ENCODE results near the gene ZFP92. TPM values are rescaled to one million over a fixed set of nuclear protein-coding genes. Genes with fewer than 3 reads are reported as not detected.

Gene ZFP92
- total RNA-seq, 1 donor from 2014 or later = 1.0 TPM

- Histone ChIP-seq H3K4me3 (ENCODE audit: low read length in 3 of 3) (no peak overlapping the region), H3K4me1 (ENCODE audit: control insufficient read depth in 3 of 3, insufficient read depth in 3 of 3, low read length in 3 of 3) (peaks cover 0 to 10% (median 9%) of the 10 kb centered on the region in 3 donors), H3K27me3 (ENCODE audit: control insufficient read depth in 3 of 3, insufficient read depth in 3 of 3, low read length in 3 of 3) (peaks cover 7 to 25% (median 9%) of the 10 kb centered on the region in 3 donors), H3K9ac (ENCODE audit: low read depth in 1 of 3, low read length in 3 of 3) (no peak overlapping the region), H3K36me3 (ENCODE audit: control insufficient read depth in 3 of 3, insufficient read depth in 3 of 3, low read length in 3 of 3) (no peaks in the 10 kb centered on the region), H3K27ac (ENCODE audit: low read depth, low read length) (peak overlapping the region; percentile 12), H3K9me3 (ENCODE audit: control insufficient read depth in 3 of 3, low read length in 3 of 3) (no peaks in the 10 kb centered on the region)
These were observed 3.7 kb downstream of the ZFP92 start for GRCh38 chrX:153414856-153415510.

- no peak overlapping the region for H3K9ac ChIP-seq (ENCODE audit: low read depth in 1 of 3, low read length in 3 of 3)
- no peaks in the 10 kb centered on the region for H3K9me3 ChIP-seq (ENCODE audit: control insufficient read depth in 3 of 3, low read length in 3 of 3)
- peaks cover 3 to 24% (median 6%) of the 10 kb centered on the region in 3 donors for H3K27me3 ChIP-seq (ENCODE audit: control insufficient read depth in 3 of 3, insufficient read depth in 3 of 3, low read length in 3 of 3)
- no peak overlapping the region for H3K4me3 ChIP-seq (ENCODE audit: low read length in 3 of 3)
- H3K27ac ChIP-seq (ENCODE audit: low read depth, low read length) = no peak overlapping the region
- H3K4me1 ChIP-seq (ENCODE audit: control insufficient read depth in 3 of 3, insufficient read depth in 3 of 3, low read length in 3 of 3) = peaks cover 0 to 8% (median 8%) of the 10 kb centered on the region in 3 donors
- H3K36me3 ChIP-seq (ENCODE audit: control insufficient read depth in 3 of 3, insufficient read depth in 3 of 3, low read length in 3 of 3) = no peaks in the 10 kb centered on the region
These were observed 5.6 kb downstream of the ZFP92 start for GRCh38 chrX:153416781-153417450.

- Histone ChIP-seq H3K9me3 (ENCODE audit: control insufficient read depth in 3 of 3, low read length in 3 of 3) (no peaks in the 10 kb centered on the region), H3K4me1 (ENCODE audit: control insufficient read depth in 3 of 3, insufficient read depth in 3 of 3, low read length in 3 of 3) (peaks cover 0 to 6% (median 4%) of the 10 kb centered on the region in 3 donors), H3K4me3 (ENCODE audit: low read length in 3 of 3) (no peak overlapping the region), H3K9ac (ENCODE audit: low read depth in 1 of 3, low read length in 3 of 3) (no peak overlapping the region), H3K27ac (ENCODE audit: low read depth, low read length) (no peak overlapping the region), H3K27me3 (ENCODE audit: control insufficient read depth in 3 of 3, insufficient read depth in 3 of 3, low read length in 3 of 3) (peaks cover 0 to 18% (median 3%) of the 10 kb centered on the region in 3 donors), H3K36me3 (ENCODE audit: control insufficient read depth in 3 of 3, insufficient read depth in 3 of 3, low read length in 3 of 3) (no peaks in the 10 kb centered on the region)
These were observed 6.4 kb downstream of the ZFP92 start for GRCh38 chrX:153417637-153418036.

- no peak overlapping the region for H3K9ac ChIP-seq (ENCODE audit: low read depth in 1 of 3, low read length in 3 of 3)
- H3K27ac ChIP-seq (ENCODE audit: low read depth, low read length) = no peak overlapping the region
- peaks cover 0 to 16% (median 3%) of the 10 kb centered on the region in 3 donors for H3K27me3 ChIP-seq (ENCODE audit: control insufficient read depth in 3 of 3, insufficient read depth in 3 of 3, low read length in 3 of 3)
- H3K4me1 ChIP-seq (ENCODE audit: control insufficient read depth in 3 of 3, insufficient read depth in 3 of 3, low read length in 3 of 3) = peaks cover 0 to 6% (median 4%) of the 10 kb centered on the region in 3 donors
- H3K9me3 ChIP-seq (ENCODE audit: control insufficient read depth in 3 of 3, low read length in 3 of 3) = no peaks in the 10 kb centered on the region
- no peak overlapping the region for H3K4me3 ChIP-seq (ENCODE audit: low read length in 3 of 3)
- H3K36me3 ChIP-seq (ENCODE audit: control insufficient read depth in 3 of 3, insufficient read depth in 3 of 3, low read length in 3 of 3) = no peaks in the 10 kb centered on the region
These were observed 9.8 kb downstream of the ZFP92 start for GRCh38 chrX:153420851-153421599.

GRCh38 chrX:153421856-153422255 is 10.6 kb downstream of the ZFP92 start:
- no peak overlapping the region for H3K9ac ChIP-seq (ENCODE audit: low read depth in 1 of 3, low read length in 3 of 3)
- peaks cover 0 to 6% (median 4%) of the 10 kb centered on the region in 3 donors for H3K4me1 ChIP-seq (ENCODE audit: control insufficient read depth in 3 of 3, insufficient read depth in 3 of 3, low read length in 3 of 3)
- peaks cover 0 to 10% (median 3%) of the 10 kb centered on the region in 3 donors for H3K27me3 ChIP-seq (ENCODE audit: control insufficient read depth in 3 of 3, insufficient read depth in 3 of 3, low read length in 3 of 3)
- H3K4me3 ChIP-seq (ENCODE audit: low read length in 3 of 3) = no peak overlapping the region
- no peaks in the 10 kb centered on the region for H3K9me3 ChIP-seq (ENCODE audit: control insufficient read depth in 3 of 3, low read length in 3 of 3)
- H3K27ac ChIP-seq (ENCODE audit: low read depth, low read length) = no peak overlapping the region
- H3K36me3 ChIP-seq (ENCODE audit: control insufficient read depth in 3 of 3, insufficient read depth in 3 of 3, low read length in 3 of 3) = no peaks in the 10 kb centered on the region

GRCh38 chrX:153423652-153424051 is 12.4 kb downstream of the ZFP92 start:
- Histone ChIP-seq H3K27me3 (ENCODE audit: control insufficient read depth in 3 of 3, insufficient read depth in 3 of 3, low read length in 3 of 3) (peaks cover 0 to 4% (median 0%) of the 10 kb centered on the region in 3 donors), H3K9me3 (ENCODE audit: control insufficient read depth in 3 of 3, low read length in 3 of 3) (no peaks in the 10 kb centered on the region), H3K36me3 (ENCODE audit: control insufficient read depth in 3 of 3, insufficient read depth in 3 of 3, low read length in 3 of 3) (no peaks in the 10 kb centered on the region), H3K27ac (ENCODE audit: low read depth, low read length) (no peak overlapping the region), H3K9ac (ENCODE audit: low read depth in 1 of 3, low read length in 3 of 3) (no peak overlapping the region), H3K4me3 (ENCODE audit: low read length in 3 of 3) (no peak overlapping the region), H3K4me1 (ENCODE audit: control insufficient read depth in 3 of 3, insufficient read depth in 3 of 3, low read length in 3 of 3) (no peaks in the 10 kb centered on the region)

GRCh38 chrX:153426204-153426603 is 14.9 kb downstream of the ZFP92 start:
- Histone ChIP-seq H3K36me3 (ENCODE audit: control insufficient read depth in 3 of 3, insufficient read depth in 3 of 3, low read length in 3 of 3) (no peaks in the 10 kb centered on the region), H3K27me3 (ENCODE audit: control insufficient read depth in 3 of 3, insufficient read depth in 3 of 3, low read length in 3 of 3) (peaks cover 0 to 4% (median 0%) of the 10 kb centered on the region in 3 donors), H3K9ac (ENCODE audit: low read depth in 1 of 3, low read length in 3 of 3) (no peak overlapping the region), H3K9me3 (ENCODE audit: control insufficient read depth in 3 of 3, low read length in 3 of 3) (peaks cover 0 to 5% (median 0%) of the 10 kb centered on the region in 3 donors), H3K4me1 (ENCODE audit: control insufficient read depth in 3 of 3, insufficient read depth in 3 of 3, low read length in 3 of 3) (no peaks in the 10 kb centered on the region), H3K4me3 (ENCODE audit: low read length in 3 of 3) (no peak overlapping the region), H3K27ac (ENCODE audit: low read depth, low read length) (no peak overlapping the region)

- Histone ChIP-seq H3K36me3 (ENCODE audit: control insufficient read depth in 3 of 3, insufficient read depth in 3 of 3, low read length in 3 of 3) (no peaks in the 10 kb centered on the region), H3K27ac (ENCODE audit: low read depth, low read length) (no peak overlapping the region), H3K9ac (ENCODE audit: low read depth in 1 of 3, low read length in 3 of 3) (no peak overlapping the region), H3K27me3 (ENCODE audit: control insufficient read depth in 3 of 3, insufficient read depth in 3 of 3, low read length in 3 of 3) (peaks cover 0 to 4% (median 0%) of the 10 kb centered on the region in 3 donors), H3K4me3 (ENCODE audit: low read length in 3 of 3) (no peak overlapping the region), H3K9me3 (ENCODE audit: control insufficient read depth in 3 of 3, low read length in 3 of 3) (peaks cover 0 to 5% (median 0%) of the 10 kb centered on the region in 3 donors), H3K4me1 (ENCODE audit: control insufficient read depth in 3 of 3, insufficient read depth in 3 of 3, low read length in 3 of 3) (no peaks in the 10 kb centered on the region)
These were observed 19.5 kb downstream of the ZFP92 start for GRCh38 chrX:153430796-153431195.

- Histone ChIP-seq H3K36me3 (ENCODE audit: control insufficient read depth in 3 of 3, insufficient read depth in 3 of 3, low read length in 3 of 3) (no peaks in the 10 kb centered on the region), H3K4me3 (ENCODE audit: low read length in 3 of 3) (no peak overlapping the region), H3K27ac (ENCODE audit: low read depth, low read length) (no peak overlapping the region), H3K9me3 (ENCODE audit: control insufficient read depth in 3 of 3, low read length in 3 of 3) (peaks cover 0 to 5% (median 0%) of the 10 kb centered on the region in 3 donors), H3K4me1 (ENCODE audit: control insufficient read depth in 3 of 3, insufficient read depth in 3 of 3, low read length in 3 of 3) (no peaks in the 10 kb centered on the region), H3K27me3 (ENCODE audit: control insufficient read depth in 3 of 3, insufficient read depth in 3 of 3, low read length in 3 of 3) (peaks cover 0 to 4% (median 0%) of the 10 kb centered on the region in 3 donors), H3K9ac (ENCODE audit: low read depth in 1 of 3, low read length in 3 of 3) (no peak overlapping the region)
These were observed 21.9 kb downstream of the ZFP92 start for GRCh38 chrX:153433161-153433680.
